HUES64 (cell line): Measurements from ENCODE around the gene TANK.
A peak's percentile ranks its signal among the peaks of the same experiment; 100 is the strongest.
"Not testable (repeated sequence)": the region's sequence is repeated elsewhere in the genome, so short reads cannot be mapped to it uniquely, and the experiment has no call there.

Experiments used
- H3K27ac ChIP-seq: 2 replicates; pipeline ENCODE4 v1.7.0; 2013; ENCODE audit warnings: low read depth, low read length, inconsistent platforms
- H3K27me3 ChIP-seq: 2 replicates; pipeline ENCODE4 v1.6.1; 2013; ENCODE audit warnings: mild to moderate bottlenecking, low read length; ENCODE audit not compliant: insufficient read depth
- H3K36me3 ChIP-seq: 2 replicates; pipeline ENCODE4 v1.6.1; 2013; ENCODE audit warnings: mild to moderate bottlenecking, low read length; ENCODE audit not compliant: insufficient read depth
- H3K4me1 ChIP-seq: 2 replicates; pipeline ENCODE4 v1.6.1; 2013; ENCODE audit warnings: mild to moderate bottlenecking, low read length, moderate library complexity; ENCODE audit not compliant: insufficient read depth
- H3K4me3 ChIP-seq: 2 replicates; pipeline ENCODE4 v1.5.1; 2013; ENCODE audit warnings: mild to moderate bottlenecking, low read length, moderate library complexity
- H3K9ac ChIP-seq: 2 replicates; pipeline ENCODE4 v1.6.1; 2013; ENCODE audit warnings: mild to moderate bottlenecking, low read depth, low read length
- H3K9me3 ChIP-seq: 2 replicates; pipeline ENCODE4 v1.6.1; 2013; ENCODE audit warnings: low read depth, low read length; ENCODE audit not compliant: insufficient read depth
- WGBS: fragments of 150-250, 120-280 bp; methylation state at CpG from one replicate; pipeline ENCODE4 v1.1.7; 2013; ENCODE audit warnings: missing lambda C conversion rate; 5-methylcytosine and 5-hydroxymethylcytosine counted together

TANK gene

DNA sequence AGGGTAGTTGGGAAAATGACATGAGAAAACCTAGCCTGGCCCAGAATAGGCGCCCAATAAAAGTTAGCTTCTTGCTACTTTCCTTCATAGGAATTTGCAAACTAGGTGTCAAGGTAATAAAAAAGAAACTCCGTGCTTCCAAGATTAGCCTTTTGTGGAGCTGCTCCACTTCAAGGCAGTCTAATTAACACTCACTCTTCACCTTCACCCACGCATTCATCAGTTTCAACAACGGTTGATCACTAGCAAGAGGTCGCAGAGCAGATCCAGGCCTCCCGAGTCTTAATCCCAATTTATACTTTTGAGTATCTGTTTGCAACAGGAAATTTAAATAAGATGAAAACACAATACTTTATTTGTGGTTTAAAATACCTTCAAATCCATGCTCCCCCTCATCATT lies 39.5 kb upstream of the TANK start:
- Histone ChIP-seq H3K27me3 (no peaks in the 10 kb centered on the region), H3K9me3 (no peaks in the 10 kb centered on the region), H3K27ac (no peak overlapping the region), H3K4me1 (peaks cover 18% of the 10 kb centered on the region), H3K9ac (no peak overlapping the region), H3K36me3 (no peaks in the 10 kb centered on the region), H3K4me3 (no peak overlapping the region)
- WGBS: 54% methylated on average over 5 of the region's 6 CpGs

DNA sequence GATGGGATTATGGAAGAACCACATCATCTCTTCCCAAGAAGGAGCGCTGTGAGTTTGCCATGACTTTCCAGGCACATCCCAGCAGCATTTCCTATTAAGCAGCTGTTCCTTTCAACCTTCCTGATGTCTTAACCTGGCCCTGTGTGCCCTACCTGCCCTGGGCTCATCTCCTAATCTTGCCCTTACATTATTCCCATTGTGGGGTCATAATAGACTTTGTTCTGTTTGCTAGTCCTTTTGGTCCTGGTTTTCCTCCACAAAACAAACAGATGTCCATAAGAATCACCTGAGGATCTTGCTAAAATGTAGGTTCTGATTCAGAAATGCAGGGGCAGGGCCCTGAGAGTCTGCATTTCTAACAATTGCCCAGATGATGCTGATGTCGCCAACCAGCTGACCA lies 38.6 kb upstream of the TANK start:
- Histone ChIP-seq H3K36me3 (no peaks in the 10 kb centered on the region), H3K4me1 (peaks cover 18% of the 10 kb centered on the region), H3K27ac (no peak overlapping the region), H3K9me3 (no peaks in the 10 kb centered on the region), H3K27me3 (no peaks in the 10 kb centered on the region), H3K4me3 (no peak overlapping the region), H3K9ac (no peak overlapping the region)
- 91% methylated on average over 2 of the region's 2 CpGs for WGBS

DNA sequence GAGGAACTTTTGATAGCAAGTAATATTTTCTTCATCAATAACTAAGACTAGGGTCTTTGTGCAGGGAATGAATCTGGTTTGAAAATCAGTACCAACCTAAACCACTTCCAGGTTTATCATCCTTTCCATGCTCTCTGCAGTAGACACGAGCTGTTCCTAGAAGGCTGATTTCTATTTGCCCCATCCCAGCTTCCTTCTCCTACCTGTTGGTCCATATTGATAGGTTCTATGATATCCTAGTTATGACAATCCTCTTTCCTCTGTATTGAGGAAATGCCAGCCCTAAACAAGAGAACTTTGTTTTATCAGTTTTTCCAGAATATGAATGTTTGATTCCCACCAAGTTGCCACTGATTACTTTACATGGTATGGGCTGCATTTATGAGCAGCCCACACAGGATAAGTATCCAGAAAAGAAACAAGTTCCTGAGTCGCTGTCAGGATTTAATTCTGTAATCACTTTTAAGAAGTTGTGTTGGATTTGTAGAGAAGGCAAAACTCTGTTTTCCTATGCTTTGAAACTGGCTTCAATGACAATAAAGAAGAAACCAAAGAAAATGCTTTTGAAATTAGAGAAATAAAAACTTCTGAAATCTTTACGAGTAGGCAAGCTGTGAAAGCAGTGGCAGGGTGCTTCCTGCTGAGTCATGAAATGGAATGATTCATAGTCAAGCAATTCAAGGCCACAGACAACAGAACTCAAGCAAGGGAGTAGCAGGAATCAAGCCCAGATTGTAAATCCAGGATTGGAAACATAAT lies 37.3 kb upstream of the TANK start:
- H3K27me3 ChIP-seq: no peaks in the 10 kb centered on the region
- H3K4me3 ChIP-seq: no peak overlapping the region
- H3K9ac ChIP-seq: peak overlapping the region; percentile 12; the same call in 1 of the 2 replicates
- 47% methylated on average over 3 of the region's 3 CpGs for WGBS
- no peaks in the 10 kb centered on the region for H3K36me3 ChIP-seq
- H3K27ac ChIP-seq: peak overlapping the region; percentile 61
- H3K4me1 ChIP-seq: peaks cover 18% of the 10 kb centered on the region
- no peaks in the 10 kb centered on the region for H3K9me3 ChIP-seq

DNA sequence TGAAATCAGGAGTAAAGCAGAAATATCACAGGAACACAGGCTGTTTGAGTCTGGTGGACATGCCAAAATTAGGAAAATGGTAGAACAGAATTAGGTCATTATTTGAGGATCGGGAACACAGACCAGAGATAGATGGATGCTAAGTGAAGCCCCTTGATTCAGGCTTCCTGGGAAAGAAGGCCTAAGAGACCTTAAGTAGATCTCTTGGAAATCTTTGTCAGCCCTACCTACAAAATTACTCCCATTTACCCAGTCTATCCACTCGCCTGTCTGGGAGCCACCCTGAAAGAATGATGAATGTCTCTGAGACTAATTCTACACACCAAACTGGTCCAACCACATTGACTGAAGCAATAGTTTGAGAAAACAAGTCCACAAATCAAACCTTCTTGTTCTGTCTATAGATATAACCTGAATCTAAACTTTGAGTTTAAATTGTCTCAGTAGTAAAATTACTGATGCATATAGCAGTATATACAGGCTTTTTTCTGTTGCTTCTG lies 36.6 kb upstream of the TANK start:
- Histone ChIP-seq H3K4me1 (peaks cover 18% of the 10 kb centered on the region), H3K36me3 (no peaks in the 10 kb centered on the region), H3K27ac (peak overlapping the region; percentile 61), H3K9ac (peak overlapping the region; percentile 12; the same call in 1 of the 2 replicates), H3K4me3 (no peak overlapping the region), H3K9me3 (no peaks in the 10 kb centered on the region), H3K27me3 (no peaks in the 10 kb centered on the region)
- 86% methylated on average over 2 of the region's 2 CpGs for WGBS

DNA sequence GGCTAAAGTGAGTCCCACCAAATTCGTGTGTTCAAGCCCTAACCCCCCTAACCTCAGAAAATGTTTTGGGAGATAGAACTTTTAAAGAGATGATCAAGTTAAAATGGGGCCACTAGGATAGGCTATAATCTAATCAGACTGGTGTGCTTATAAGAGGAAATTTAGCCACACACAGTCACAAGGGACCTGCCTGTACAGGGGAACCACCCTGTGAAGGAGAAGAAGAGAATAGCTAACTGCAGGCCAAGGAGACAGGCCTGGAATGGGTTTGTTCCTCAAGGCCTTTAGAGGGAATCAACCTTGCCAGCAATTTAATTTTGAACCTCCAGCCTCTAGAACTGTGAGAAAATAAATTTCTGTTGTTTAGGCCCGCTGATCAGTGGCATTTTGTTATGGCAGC lies 36.0 kb upstream of the TANK start:
- Histone ChIP-seq H3K27me3 (no peaks in the 10 kb centered on the region), H3K9ac (no peak overlapping the region), H3K4me1 (peaks cover 18% of the 10 kb centered on the region), H3K27ac (no peak overlapping the region; the same call in 1 of the 2 replicates), H3K9me3 (no peaks in the 10 kb centered on the region), H3K4me3 (no peak overlapping the region), H3K36me3 (no peaks in the 10 kb centered on the region)
- WGBS: 63% methylated on average over 1 of the region's 2 CpGs

DNA sequence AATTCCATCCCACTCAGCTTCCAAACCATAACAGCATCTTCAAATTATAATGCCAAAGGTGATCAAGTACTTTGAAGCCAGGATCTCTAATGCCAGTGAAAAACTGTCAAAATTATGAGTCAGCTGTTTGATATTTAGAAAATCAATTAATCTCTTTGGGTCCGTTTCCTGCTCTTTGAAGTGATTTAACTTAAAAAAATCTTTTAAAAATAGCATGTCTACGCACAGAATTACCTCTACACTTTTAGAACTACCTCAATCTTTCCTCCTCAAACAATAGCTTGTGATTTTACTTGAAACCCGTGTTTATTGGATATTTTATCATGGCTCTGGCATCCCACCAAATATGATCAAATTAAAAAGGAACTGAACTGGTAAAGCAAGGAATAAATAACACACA lies 31.3 kb upstream of the TANK start:
- Histone ChIP-seq H3K27ac (no peak overlapping the region), H3K9ac (no peak overlapping the region), H3K4me3 (no peak overlapping the region), H3K36me3 (no peaks in the 10 kb centered on the region), H3K4me1 (peaks cover 2% of the 10 kb centered on the region; the same call in 1 of the 2 replicates), H3K27me3 (no peaks in the 10 kb centered on the region), H3K9me3 (no peaks in the 10 kb centered on the region)
- WGBS: 100% methylated on average over 3 of the region's 3 CpGs

DNA sequence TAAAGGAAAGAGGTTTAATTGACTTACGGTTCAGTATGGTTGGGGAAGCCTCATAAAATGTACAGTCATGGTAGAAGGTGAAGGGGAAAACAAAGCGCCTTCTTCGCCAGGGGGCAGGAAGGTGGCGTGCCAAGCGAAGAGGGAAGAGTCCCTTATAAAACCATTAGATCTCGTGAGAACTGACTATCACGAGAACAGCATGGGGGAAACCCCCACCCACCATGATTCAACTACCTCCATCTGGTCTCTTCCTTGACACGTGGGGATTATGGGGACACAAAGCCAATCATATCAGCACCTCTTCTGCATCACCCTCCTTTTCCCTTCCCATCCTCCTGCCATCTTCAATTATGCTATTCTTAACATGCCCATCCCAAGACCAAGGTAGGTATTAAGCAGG lies 29.9 kb upstream of the TANK start:
- Histone ChIP-seq H3K4me3 (no peak overlapping the region), H3K36me3 (no peaks in the 10 kb centered on the region), H3K9ac (no peak overlapping the region), H3K27me3 (no peaks in the 10 kb centered on the region), H3K27ac (no peak overlapping the region), H3K4me1 (peaks cover 6% of the 10 kb centered on the region), H3K9me3 (no peaks in the 10 kb centered on the region)
- WGBS: 94% methylated on average over 8 of the region's 8 CpGs

DNA sequence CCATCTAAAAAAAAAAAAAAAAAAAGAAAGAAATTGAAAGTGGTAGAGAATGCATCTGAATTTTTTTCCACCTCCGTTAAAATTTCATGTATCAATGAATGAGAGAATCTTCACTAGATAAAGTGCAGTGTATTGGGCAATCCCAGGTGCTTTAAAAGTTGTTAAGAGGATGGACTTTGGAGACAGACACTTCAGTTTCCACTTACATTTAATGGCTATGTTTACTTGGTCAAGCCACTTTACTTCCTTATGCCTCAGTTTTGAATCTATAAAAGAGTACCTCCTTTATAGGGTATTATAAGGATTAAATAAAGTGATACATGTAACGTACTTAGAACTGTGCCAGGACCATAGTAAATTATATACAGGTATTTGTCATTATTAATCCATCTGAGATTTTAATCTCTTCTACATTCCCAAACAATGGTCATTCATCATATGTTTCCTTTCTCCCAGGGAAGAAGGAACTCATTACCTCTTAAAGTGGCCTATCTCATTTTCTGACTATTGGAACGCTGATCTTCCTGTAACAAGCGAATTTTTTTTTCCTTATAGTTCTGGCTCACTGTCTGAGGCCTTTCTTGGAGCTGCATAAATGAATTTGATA lies 29.1 kb upstream of the TANK start:
- no peak overlapping the region for H3K27ac ChIP-seq
- no peaks in the 10 kb centered on the region for H3K9me3 ChIP-seq
- H3K9ac ChIP-seq: no peak overlapping the region
- no peaks in the 10 kb centered on the region for H3K36me3 ChIP-seq
- peaks cover 14% of the 10 kb centered on the region for H3K4me1 ChIP-seq
- no peaks in the 10 kb centered on the region for H3K27me3 ChIP-seq
- no peak overlapping the region for H3K4me3 ChIP-seq
- 94% methylated on average over 4 of the region's 4 CpGs for WGBS

DNA sequence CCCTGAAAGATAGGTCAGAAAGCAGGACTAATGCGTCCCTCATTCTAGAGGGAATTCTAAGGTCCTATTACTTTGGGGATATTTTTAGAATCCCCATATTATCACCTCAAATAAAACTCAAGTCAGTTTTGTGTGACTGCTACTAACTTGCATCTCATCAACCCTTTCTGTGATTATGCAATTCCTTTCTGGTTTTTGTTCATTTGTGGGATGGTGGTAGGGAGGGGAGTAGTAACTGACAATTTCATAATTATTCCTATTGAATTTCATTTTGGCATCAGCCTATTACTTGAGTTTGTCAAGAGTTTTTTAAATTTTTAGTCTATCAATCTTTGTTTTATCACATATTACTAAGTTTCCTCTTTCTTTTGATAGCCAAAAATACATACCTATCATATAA lies 28.4 kb upstream of the TANK start:
- Histone ChIP-seq H3K36me3 (no peaks in the 10 kb centered on the region), H3K9me3 (no peaks in the 10 kb centered on the region)

DNA sequence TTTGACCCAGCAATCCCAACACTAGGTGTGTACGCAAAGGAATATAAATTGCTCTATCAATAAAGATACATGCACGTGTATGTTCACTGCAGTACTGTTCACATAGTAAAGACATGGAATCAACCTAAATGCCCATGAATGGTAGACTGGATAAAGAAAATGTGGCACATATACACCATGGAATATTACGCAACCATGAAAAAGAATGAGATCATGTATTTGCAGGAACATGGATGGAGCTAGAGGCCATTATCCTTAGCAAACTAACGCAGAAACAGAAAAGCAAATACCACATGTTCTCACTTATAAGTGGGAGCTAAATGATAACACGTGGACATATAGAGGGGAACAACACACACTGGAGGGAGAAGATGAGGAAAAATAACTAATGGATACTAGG lies 27.8 kb upstream of the TANK start:
- peaks cover 22% of the 10 kb centered on the region for H3K4me1 ChIP-seq
- not testable (repeated sequence) for H3K4me3 ChIP-seq, H3K9me3 ChIP-seq, H3K36me3 ChIP-seq, H3K27me3 ChIP-seq, H3K27ac ChIP-seq, H3K9ac ChIP-seq
- WGBS: 97% methylated on average over 3 of the region's 5 CpGs

More for the DNA sequence above, 28.4 kb upstream of the TANK start:
- Histone ChIP-seq H3K27ac (no peak overlapping the region), H3K4me1 (peaks cover 20% of the 10 kb centered on the region), H3K27me3 (no peaks in the 10 kb centered on the region), H3K9ac (no peak overlapping the region), H3K4me3 (no peak overlapping the region)
- WGBS: 86% methylated on average over 1 of the region's 1 CpG

DNA sequence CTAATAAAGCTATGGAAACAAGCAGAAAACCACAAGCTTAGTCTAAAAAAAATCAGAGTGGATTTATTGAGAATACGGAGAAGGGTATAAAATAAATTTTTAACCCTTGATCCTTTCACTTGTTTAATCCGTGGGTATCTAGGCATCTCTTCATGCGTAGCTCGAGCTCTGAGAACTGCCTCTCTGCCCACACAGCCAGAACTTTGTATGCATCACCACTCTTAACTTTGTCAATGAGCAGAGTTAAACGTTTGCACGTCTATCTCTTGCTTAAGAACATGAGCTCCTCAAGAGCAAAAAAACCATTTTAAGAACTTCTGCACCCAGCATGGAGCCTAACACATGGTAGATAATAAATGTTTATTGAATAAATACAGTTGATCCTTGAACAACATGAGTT lies 26.9 kb upstream of the TANK start:
- Histone ChIP-seq H3K9me3 (no peaks in the 10 kb centered on the region), H3K27me3 (no peaks in the 10 kb centered on the region), H3K4me3 (no peak overlapping the region), H3K27ac (no peak overlapping the region), H3K36me3 (no peaks in the 10 kb centered on the region), H3K9ac (no peak overlapping the region), H3K4me1 (peaks cover 22% of the 10 kb centered on the region)
- WGBS: 94% methylated on average over 5 of the region's 6 CpGs
